H1 (cell line): ENCODE measurements around the gene BNC2. TPM values are rescaled to one million over a fixed set of nuclear protein-coding genes. Genes with fewer than 3 reads are reported as not detected.

Experiments used
- CHD1 ChIP-seq: IDR thresholded peaks from 2 replicates; pipeline ENCODE4 v1.6.1; 2012; ENCODE audit warnings: low read depth, low read length, improper control_type of control experiment
- EGR1 ChIP-seq: IDR thresholded peaks from 2 replicates; pipeline ENCODE4 v1.6.1; 2011; ENCODE audit warnings: low read depth, low read length, borderline replicate concordance
- FOSL1 ChIP-seq: IDR thresholded peaks from 2 replicates; pipeline ENCODE4 v1.6.1; 2011; ENCODE audit warnings: mild to moderate bottlenecking, low read depth, low read length, moderate library complexity; ENCODE audit not compliant: insufficient read depth
- RBBP5 ChIP-seq: IDR thresholded peaks from 2 replicates; pipeline ENCODE4 v1.7.1; 2012; ENCODE audit warnings: low read depth, mild to moderate bottlenecking, inconsistent platforms, low read length, moderate library complexity, borderline replicate concordance
- RFX5 ChIP-seq: IDR thresholded peaks from 2 replicates; pipeline ENCODE4 v1.6.1; 2011; ENCODE audit warnings: low read depth, low read length, improper control_type of control experiment, borderline replicate concordance
- SIX5 ChIP-seq: IDR thresholded peaks from 2 replicates; pipeline ENCODE4 v1.6.1; 2011; ENCODE audit warnings: mild to moderate bottlenecking, low read depth, low read length
- SUZ12 ChIP-seq: fragments of 200-600 bp; sonication (generic); IDR thresholded peaks from 2 replicates; pipeline ENCODE4 v1.6.1; 2012; ENCODE audit warnings: mild to moderate bottlenecking, inconsistent platforms, low read length, moderate library complexity, mixed read lengths
- TAF7 ChIP-seq: optimal IDR thresholded peaks from 2 replicates; pipeline ENCODE3; 2011; ENCODE audit warnings: low read depth, mild to moderate bottlenecking, inconsistent platforms, low read length, moderate library complexity, borderline replicate concordance
- polyA plus RNA-seq, 7 experiments: library from polyadenylated mRNA; depleted of rRNA in 3 of 7; stranded (reverse) in 5 of 7; unstranded in 2 of 7; fragments of >200 nt in 5 of 7; fragments of 200-250 nt in 2 of 7; gene quantifications; 1 replicate in 5 of 7; 2 replicates in 1 of 7; 4 replicates in 1 of 7; pipeline versions ENCODE4 v1.2.1 to v1.2.3, GENCODE V29; 2011 to 2013; ENCODE audit warnings: missing spikeins in 2 of 7, mixed read lengths in 2 of 7
- total RNA-seq: library from RNA; stranded (reverse); fragmentation: NEBNext Ultra II Directional; extraction: Animal tissue kit (Norgen Biotek cat#: 25700); gene quantifications from 2 replicates; pipeline ENCODE4 v1.2.1, GENCODE V29; 2021

Gene BNC2
- total and polyA plus RNA-seq, 2 of the 8 experiments (the other 6 are each of a cell fraction or from before 2014, with no cell fraction given): 16.0 to 26.8 TPM

- TF ChIP-seq SUZ12: no peak
- TF ChIP-seq RFX5: no peak
- TF ChIP-seq FOSL1: no peak
- no peak for TF ChIP-seq EGR1
- TF ChIP-seq CHD1: no peak
- no peak for TF ChIP-seq TAF7
- TF ChIP-seq SIX5: no peak
- TF ChIP-seq RBBP5: no peak
Measured at GRCh38 chr9:16364347-16364746, 506.1 kb downstream of the BNC2 start (continued).
